ENCODE results near the gene NLK. TPM values are rescaled to one million over a fixed set of nuclear protein-coding genes. Genes with fewer than 3 reads are reported as not detected.

Gene NLK
- total and polyA plus RNA-seq, 2 of the 4 experiments (the other 2 are of a cell fraction), result 15.3 to 23.3 TPM

GRCh38 chr17:27993723-27994310 is 48.7 kb upstream of the NLK start:
- H3K4me3 ChIP-seq (ENCODE audit: insufficient read depth, low read depth, low read length), result no peak overlapping the region
- H4K5ac ChIP-seq (ENCODE audit: low read depth, low read length), result no peak overlapping the region
- H2AFZ ChIP-seq (replicated peaks; ENCODE audit: low read length, poor library complexity), result no peak overlapping the region
- H3K23ac ChIP-seq (ENCODE audit: low read depth, low read length), result no peak overlapping the region
- H2BK20ac ChIP-seq (ENCODE audit: low read depth, low read length), result no peak overlapping the region
- no peak overlapping the region for H3K14ac ChIP-seq (replicated peaks; ENCODE audit: low read depth, low read length)
- no TSS peak for BruUV-seq (replicated peaks)
- in situ Hi-C loops (cut with MboI; ENCODE audit: low sequenced_read_pairs), result no loop called here
- H3K27ac ChIP-seq (ENCODE audit: insufficient read depth, low read length), result no peak overlapping the region
- WGBS, 2 experiments (ENCODE audit: extremely low coverage in 2 of 2, insufficient read length in 1 of 2), result 33% methylated on average over 1 of the region's 7 CpGs; no CpG with 5 or more reads in 1 of the 2 experiments
- intact Hi-C loops (cut with micrococcal nuclease), result no loop called here
- no peaks in the 10 kb centered on the region for H3K36me3 ChIP-seq (ENCODE audit: control insufficient read depth, insufficient read depth, low read length)
- H4K8ac ChIP-seq (ENCODE audit: low read depth in 2 of 2, low read length in 2 of 2), result no peak overlapping the region
- ChIA-PET CTCF (no interaction called here), POLR2A (ENCODE audit: unreplicated experiment) (no interaction called here)
- H3K9me3 ChIP-seq (ENCODE audit: control insufficient read depth, insufficient read depth, low read length), result no peaks in the 10 kb centered on the region; the same call in 1 of the 2 replicates
- H3K79me1 ChIP-seq (ENCODE audit: low read depth in 1 of 2, low read length in 2 of 2), result no peaks in the 10 kb centered on the region
- no peak overlapping the region for H3K18ac ChIP-seq (ENCODE audit: low read depth, low read length)
- no peak overlapping the region for H3K56ac ChIP-seq (ENCODE audit: extremely low read depth, insufficient read depth, low read length)
- no peak overlapping the region for H3K4ac ChIP-seq (ENCODE audit: low read depth, low read length)
- peaks cover 36% of the 10 kb centered on the region for H3K27me3 ChIP-seq (ENCODE audit: control insufficient read depth, insufficient read depth, low read length)
- dilution Hi-C loops (cut with HindIII; ENCODE audit: low sequenced_read_pairs, unreplicated experiment), result no loop called here
- ATAC-seq (ENCODE audit: low read depth) (no peak), DNase-seq (no peak)
- no peaks in the 10 kb centered on the region for H3K4me1 ChIP-seq (ENCODE audit: control insufficient read depth, insufficient read depth, low read length)
- H4K20me1 ChIP-seq (ENCODE audit: insufficient read depth, low read length), result no peaks in the 10 kb centered on the region
- H4K91ac ChIP-seq (ENCODE audit: insufficient read depth, low read depth, low read length), result no peak overlapping the region
- no peak overlapping the region for H2BK120ac ChIP-seq (ENCODE audit: low read depth, low read length)
- H2AK5ac ChIP-seq (ENCODE audit: low read depth, low read length), result no peak overlapping the region
- H2BK5ac ChIP-seq (ENCODE audit: low read depth, low read length, poor library complexity, severe bottlenecking), result no peak overlapping the region
- no peak overlapping the region for H2AK9ac ChIP-seq (replicated peaks; ENCODE audit: low read depth, low read length, poor library complexity)
- no peak overlapping the region for H3K9ac ChIP-seq (ENCODE audit: low read depth, low read length)
- H2BK15ac ChIP-seq (ENCODE audit: low read depth, low read length), result no peak overlapping the region
- H3K4me2 ChIP-seq (ENCODE audit: low read depth, low read length), result no peak overlapping the region
- TF ChIP-seq MAFK (IDR thresholded peaks at IDR 0.05; ENCODE audit: low read depth, low read length), result no peak
- no peak for TF ChIP-seq RFX5 (IDR thresholded peaks at IDR 0.05; ENCODE audit: low read depth, low read length)
- no peak for TF ChIP-seq MAZ (IDR thresholded peaks at IDR 0.05; ENCODE audit: borderline replicate concordance, low read depth, low read length)
- no peak for TF ChIP-seq FOS (IDR thresholded peaks at IDR 0.05; ENCODE audit: low read depth, low read length)
- no peak for TF ChIP-seq CEBPB (IDR thresholded peaks at IDR 0.05; ENCODE audit: low read depth, low read length)
- no peak for TF ChIP-seq NFE2L2 (IDR thresholded peaks at IDR 0.05; ENCODE audit: low read depth, low read length)
- no peak for TF ChIP-seq CTCF (conservative IDR thresholded peaks at IDR 0.05; ENCODE audit: low read depth, low read length)
- TF ChIP-seq BHLHE40 (IDR thresholded peaks at IDR 0.05; ENCODE audit: low read depth, low read length), result no peak
- no peak for TF ChIP-seq ELK1 (IDR thresholded peaks at IDR 0.05; ENCODE audit: borderline replicate concordance, low read depth, low read length)
- TF ChIP-seq RCOR1 (IDR thresholded peaks at IDR 0.05; ENCODE audit: insufficient replicate concordance, low read length), result no peak
- TF ChIP-seq USF2 (IDR thresholded peaks at IDR 0.05; ENCODE audit: low read depth, low read length), result no peak
- no peak for TF ChIP-seq MXI1 (IDR thresholded peaks at IDR 0.05; ENCODE audit: borderline replicate concordance, low read depth, low read length)
- TF ChIP-seq CHD1 (IDR thresholded peaks at IDR 0.05; ENCODE audit: low read depth, low read length), result no peak
- TF ChIP-seq RAD21 (IDR thresholded peaks at IDR 0.05; ENCODE audit: low read length), result no peak
- no peak for TF ChIP-seq SMC3 (IDR thresholded peaks at IDR 0.05; ENCODE audit: low read depth, low read length)
- no peak for TF ChIP-seq POLR2A (IDR thresholded peaks at IDR 0.05; ENCODE audit: low read depth, low read length)
- H3K9me1 ChIP-seq (ENCODE audit: insufficient read depth, low read length), result no peaks in the 10 kb centered on the region

All from IMR-90 (cell line).